Fibroblast of villous mesenchyme (primary cell): ENCODE results near the gene CMIP. TPM values are rescaled to one million over a fixed set of nuclear protein-coding genes. Genes with fewer than 3 reads are reported as not detected.
A peak's percentile ranks its signal among the peaks of the same experiment; 100 is the strongest.

Experiments used
- DNase-seq: peaks from one replicate; pipeline ENCODE4 v3.0.0-alpha.2; 2010; ENCODE audit warnings: low read depth
- H3K4me3 ChIP-seq: 2 replicates; pipeline ENCODE4 v1.5.1; 2011; ENCODE audit warnings: low read depth, mild to moderate bottlenecking, low read length
- CTCF ChIP-seq: IDR thresholded peaks from 2 replicates; pipeline ENCODE4 v1.5.1; 2012; ENCODE audit warnings: low read depth, mild to moderate bottlenecking, low read length; ENCODE audit not compliant: insufficient read depth
- total RNA-seq: library from RNA; depleted of rRNA; stranded (reverse); fragments of >200 nt; gene quantifications from 2 replicates; pipeline ENCODE4 v1.2.3, GENCODE V29; 2012

Gene CMIP
- total RNA-seq, 1 donor = 7.8 TPM

GRCh38 chr16:81723098-81723723 is 278.6 kb downstream of the CMIP start:
- DNase-seq = peak; percentile 87
- peak; percentile 62 for TF ChIP-seq CTCF
- H3K4me3 ChIP-seq = no peak overlapping the region

GRCh38 chr16:81728435-81728834 is 283.8 kb downstream of the CMIP start:
- no peak for TF ChIP-seq CTCF
- H3K4me3 ChIP-seq = no peak overlapping the region
- no peak for DNase-seq

GRCh38 chr16:81729451-81729850 is 284.8 kb downstream of the CMIP start:
- no peak for DNase-seq
- H3K4me3 ChIP-seq = no peak overlapping the region
- no peak for TF ChIP-seq CTCF

- peak; percentile 59 for TF ChIP-seq CTCF
- peak overlapping the region; percentile 43 for H3K4me3 ChIP-seq
- peak; percentile 81 for DNase-seq
These were observed 285.8 kb downstream of the CMIP start for GRCh38 chr16:81730090-81731051.

- TF ChIP-seq CTCF = no peak
- no peak for DNase-seq
- no peak overlapping the region for H3K4me3 ChIP-seq
These were observed 287.0 kb downstream of the CMIP start for GRCh38 chr16:81731649-81732048.

- no peak overlapping the region for H3K4me3 ChIP-seq
- TF ChIP-seq CTCF = no peak
These were observed 288.1 kb downstream of the CMIP start for GRCh38 chr16:81732699-81733098.

More at GRCh38 chr16:81732699-81733098, 288.1 kb downstream of the CMIP start:
- DNase-seq = no peak
